ENCODE results near the gene ISOC2.

Gene ISOC2

GRCh38 chr19:55490478-55491432 is 29.3 kb upstream of the ISOC2 start:
- Histone ChIP-seq H3K4me2 (ENCODE audit: low read depth, low read length, poor library complexity, severe bottlenecking) (no peak overlapping the region), H4K20me1 (ENCODE audit: insufficient read depth, low read length, poor library complexity, severe bottlenecking) (no peaks in the 10 kb centered on the region), H3K36me3 (ENCODE audit: insufficient read depth, low read length) (no peaks in the 10 kb centered on the region), H3F3A (ENCODE audit: low read depth) (no peaks in the 10 kb centered on the region), H3K79me2 (ENCODE audit: insufficient read depth, low read length) (no peaks in the 10 kb centered on the region), H3K4me1 (ENCODE audit: insufficient read depth, low read length, poor library complexity, severe bottlenecking) (peaks cover 10% of the 10 kb centered on the region), H3K4me3 (ENCODE audit: low read length, poor library complexity, severe bottlenecking) (no peak overlapping the region), H2AFZ (ENCODE audit: low read length) (no peak overlapping the region), H3K9me3 (ENCODE audit: insufficient read depth, low read depth, low read length) (no peaks in the 10 kb centered on the region), H3K27me3 (ENCODE audit: insufficient read depth, low read length, poor library complexity, severe bottlenecking) (no peaks in the 10 kb centered on the region), H3K9me2 (replicated peaks; ENCODE audit: low read depth, low read length) (no peaks in the 10 kb centered on the region), H3K9ac (ENCODE audit: low read depth, low read length, poor library complexity, severe bottlenecking) (no peak overlapping the region)
- no peak for TF ChIP-seq CTCF (conservative IDR thresholded peaks at IDR 0.05; ENCODE audit: low read length)
- TF ChIP-seq EZH2phosphoT487 (IDR thresholded peaks at IDR 0.05; ENCODE audit: borderline replicate concordance), result no peak

- no peak overlapping the region for H2AFZ ChIP-seq (ENCODE audit: low read length)
- no peak overlapping the region for H3K9ac ChIP-seq (ENCODE audit: low read depth, low read length, poor library complexity, severe bottlenecking)
- H3K4me2 ChIP-seq (ENCODE audit: low read depth, low read length, poor library complexity, severe bottlenecking), result no peak overlapping the region
- H3K36me3 ChIP-seq (ENCODE audit: insufficient read depth, low read length), result no peaks in the 10 kb centered on the region
- no peak overlapping the region for H3K4me3 ChIP-seq (ENCODE audit: low read length, poor library complexity, severe bottlenecking)
- no peaks in the 10 kb centered on the region for H4K20me1 ChIP-seq (ENCODE audit: insufficient read depth, low read length, poor library complexity, severe bottlenecking)
- H3F3A ChIP-seq (ENCODE audit: low read depth), result no peaks in the 10 kb centered on the region
- H3K9me3 ChIP-seq (ENCODE audit: insufficient read depth, low read depth, low read length), result no peaks in the 10 kb centered on the region
- no peaks in the 10 kb centered on the region for H3K27me3 ChIP-seq (ENCODE audit: insufficient read depth, low read length, poor library complexity, severe bottlenecking)
- no peaks in the 10 kb centered on the region for H3K9me2 ChIP-seq (replicated peaks; ENCODE audit: low read depth, low read length)
- no peaks in the 10 kb centered on the region for H3K79me2 ChIP-seq (ENCODE audit: insufficient read depth, low read length)
- peaks cover 13% of the 10 kb centered on the region for H3K4me1 ChIP-seq (ENCODE audit: insufficient read depth, low read length, poor library complexity, severe bottlenecking)
- TF ChIP-seq CTCF (conservative IDR thresholded peaks at IDR 0.05; ENCODE audit: low read length), result no peak
- no peak for TF ChIP-seq EZH2phosphoT487 (IDR thresholded peaks at IDR 0.05; ENCODE audit: borderline replicate concordance)
These were observed 28.5 kb upstream of the ISOC2 start for GRCh38 chr19:55489711-55490477.

GRCh38 chr19:55488986-55489710 is 27.7 kb upstream of the ISOC2 start:
- Histone ChIP-seq H4K20me1 (ENCODE audit: insufficient read depth, low read length, poor library complexity, severe bottlenecking) (peaks cover 2% of the 10 kb centered on the region), H3K27me3 (ENCODE audit: insufficient read depth, low read length, poor library complexity, severe bottlenecking) (no peaks in the 10 kb centered on the region), H3K79me2 (ENCODE audit: insufficient read depth, low read length) (no peaks in the 10 kb centered on the region), H3F3A (ENCODE audit: low read depth) (no peaks in the 10 kb centered on the region), H3K9ac (ENCODE audit: low read depth, low read length, poor library complexity, severe bottlenecking) (no peak overlapping the region), H3K4me2 (ENCODE audit: low read depth, low read length, poor library complexity, severe bottlenecking) (no peak overlapping the region), H2AFZ (ENCODE audit: low read length) (no peak overlapping the region), H3K36me3 (ENCODE audit: insufficient read depth, low read length) (no peaks in the 10 kb centered on the region), H3K4me1 (ENCODE audit: insufficient read depth, low read length, poor library complexity, severe bottlenecking) (peaks cover 18% of the 10 kb centered on the region), H3K4me3 (ENCODE audit: low read length, poor library complexity, severe bottlenecking) (no peak overlapping the region), H3K9me3 (ENCODE audit: insufficient read depth, low read depth, low read length) (no peaks in the 10 kb centered on the region), H3K9me2 (replicated peaks; ENCODE audit: low read depth, low read length) (no peaks in the 10 kb centered on the region)
- TF ChIP-seq CTCF (conservative IDR thresholded peaks at IDR 0.05; ENCODE audit: low read length), result no peak
- TF ChIP-seq EZH2phosphoT487 (IDR thresholded peaks at IDR 0.05; ENCODE audit: borderline replicate concordance), result no peak
